Body of pancreas (tissue), 4 donors: ENCODE data around the gene HOXA11. TPM values are rescaled to one million over a fixed set of nuclear protein-coding genes. Genes with fewer than 3 reads are reported as not detected.
A peak's percentile ranks its signal among the peaks of the same experiment; 100 is the strongest.

Experiments
- ATAC-seq: fragments of 150-250 bp; one replicate; pipeline ENCODE4 v1.9.1; 2016
- DNase-seq, 4 donors: peaks; one replicate each; pipeline ENCODE4 v3.0.0-alpha.2; 2019
- H3K27ac ChIP-seq, 4 donors: fragments of 200-600 bp; sonication (generic); 1 replicate in 3 of 4; 2 replicates in 1 of 4; pipeline versions ENCODE4 v1.5.1 to v1.6.1; 2016 to 2019; ENCODE audit warnings: mild to moderate bottlenecking in 1 of 4, mixed read lengths in 1 of 4, moderate library complexity in 1 of 4
- H3K27me3 ChIP-seq, 2 donors: fragments of 200-600 bp; sonication (generic); one replicate each; pipeline ENCODE4 v1.6.0; 2016; ENCODE audit warnings: mild to moderate bottlenecking in 1 of 2
- H3K36me3 ChIP-seq, 2 donors: fragments of 200-600 bp; sonication (generic); replicated peaks in 1 of 2; 2 replicates each; pipeline ENCODE4 v1.5.1; 2016; ENCODE audit warnings: low read depth in 2 of 2; ENCODE audit not compliant: insufficient read depth in 1 of 2
- H3K4me1 ChIP-seq: fragments of 200-600 bp; sonication (generic); one replicate; pipeline ENCODE4 v1.6.0; 2016
- H3K4me3 ChIP-seq, 2 donors: fragments of 200-600 bp; sonication (generic); 1 replicate in 1 of 2; 2 replicates in 1 of 2; pipeline ENCODE4 v1.5.1; 2016 to 2019
- H3K9me3 ChIP-seq, 3 donors: fragments of 200-600 bp; sonication (generic); 1 replicate in 2 of 3; 2 replicates in 1 of 3; pipeline ENCODE4 v1.5.1; 2016
- CTCF ChIP-seq, 7 experiments: fragments of 450-650 bp in 4 of 7; fragments of 200-600 bp in 3 of 7; sonication (generic) in 3 of 7; IDR thresholded peaks; one replicate each; pipeline ENCODE4 v1.5.1; 2016 to 2019; ENCODE audit warnings: antibody characterized with exemption in 7 of 7
- POLR2A ChIP-seq, 3 donors: fragments of 450-650 bp; IDR thresholded peaks; one replicate each; pipeline ENCODE4 v1.6.1; 2016; ENCODE audit warnings: antibody characterized with exemption in 3 of 3, mild to moderate bottlenecking in 2 of 3
- WGBS, 2 donors: methylation state at CpG; one replicate each; pipeline ENCODE4 v1.1.5; 2017; 5-methylcytosine and 5-hydroxymethylcytosine counted together
- intact Hi-C: fragments of 100-400 bp; cut with DNase I; formaldehyde crosslinking; loops from one replicate; pipeline ENCODE4 v1.15.1; 2023
- total RNA-seq, 2 donors: library from RNA; depleted of rRNA; stranded (reverse); fragments of >200 nt; gene quantifications; one replicate each; pipeline ENCODE4 v1.1.0, GENCODE V29; 2016

Gene HOXA11
- total RNA-seq, 2 donors from 2014 or later = not detected

DNA sequence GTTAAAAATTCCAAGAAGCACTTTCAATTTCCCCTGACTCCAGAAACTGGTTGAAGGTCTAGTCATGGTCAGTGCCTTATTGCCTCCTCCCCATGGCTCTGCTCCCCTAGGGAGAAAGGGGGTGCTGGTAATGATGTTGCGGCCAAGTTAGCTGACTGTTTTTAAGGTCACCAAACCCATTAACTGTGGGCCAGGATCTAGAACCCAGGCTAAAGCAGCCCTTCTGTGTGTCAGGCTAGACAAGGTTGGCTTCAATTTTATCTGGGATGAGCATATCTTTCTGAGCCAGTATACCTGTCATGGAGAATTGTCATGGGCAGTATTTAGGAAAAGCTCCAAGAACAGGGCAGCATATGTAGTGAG lies 26.0 kb upstream of the HOXA11 start:
- intact Hi-C loops = no loop called here
- Histone ChIP-seq H3K4me3 (no peak overlapping the region), H3K36me3 (no peaks in the 10 kb centered on the region), H3K4me1 (peaks cover 19% of the 10 kb centered on the region), H3K27ac (no peak overlapping the region), H3K27me3 (peaks cover 0 to 48% of the 10 kb centered on the region in 2 donors), H3K9me3 (no peaks in the 10 kb centered on the region)
- ATAC-seq (no peak), DNase-seq (no peak)
- WGBS, 2 donors = 80 to 100% methylated on average over 1 of the region's 1 CpG
- TF ChIP-seq POLR2A (IDR thresholded peaks at IDR 0.05) (no peak), CTCF (IDR thresholded peaks at IDR 0.05) (no peak)

GRCh38 chr7:27210441-27211083 lies 25.5 kb upstream of the HOXA11 start:
- H3K4me1 ChIP-seq = peaks cover 24% of the 10 kb centered on the region
- no peaks in the 10 kb centered on the region for H3K9me3 ChIP-seq
- H3K27me3 ChIP-seq = peaks cover 0 to 53% of the 10 kb centered on the region in 2 donors
- H3K36me3 ChIP-seq = no peaks in the 10 kb centered on the region
- TF ChIP-seq CTCF (IDR thresholded peaks at IDR 0.05) (peak; percentile 15 to 57 (median 34)), POLR2A (IDR thresholded peaks at IDR 0.05) (no peak)
- H3K4me3 ChIP-seq = no peak overlapping the region
- intact Hi-C loops = no loop called here
- 5 to 9% methylated on average over 25 to 32 of the region's 32 CpGs for WGBS, 2 donors
- H3K27ac ChIP-seq = no peak overlapping the region
- ATAC-seq = peak; percentile 80
- DNase-seq = peak in 3 of 4 donors; percentile 38 to 56 (median 40)

DNA sequence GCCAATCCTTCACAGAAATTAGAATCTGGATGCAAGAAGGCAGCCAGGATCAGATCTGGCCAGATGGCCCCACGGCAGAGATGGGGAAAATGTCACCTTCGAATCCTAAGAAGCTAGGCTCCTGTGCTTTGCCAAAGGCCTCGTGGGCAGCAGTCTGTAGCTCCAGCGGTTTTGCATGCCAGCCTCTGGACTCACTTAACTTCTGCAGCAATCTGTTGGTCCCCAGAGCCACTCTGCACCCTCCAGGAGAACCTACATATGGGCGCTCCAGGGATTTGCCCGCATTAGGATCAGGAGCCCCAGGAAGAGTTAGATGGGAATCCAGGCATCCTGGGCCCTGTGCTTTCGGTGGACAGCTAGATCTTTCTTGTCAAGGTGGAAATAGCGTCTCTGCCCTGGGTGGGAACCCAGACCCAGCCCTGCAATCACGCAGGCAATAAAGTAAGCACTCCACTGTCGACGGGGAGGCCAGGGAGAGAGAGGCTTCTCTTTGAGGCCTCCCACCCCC lies 25.0 kb upstream of the HOXA11 start:
- Histone ChIP-seq H3K4me3 (no peak overlapping the region), H3K36me3 (no peaks in the 10 kb centered on the region), H3K27ac (no peak overlapping the region), H3K9me3 (no peaks in the 10 kb centered on the region), H3K27me3 (peaks cover 0 to 59% of the 10 kb centered on the region in 2 donors), H3K4me1 (peaks cover 30% of the 10 kb centered on the region)
- intact Hi-C loops = loop anchor here (10.0 kb wide), 1 partner anchor 865 kb away; no protein-coding TSS in a partner anchor
- DNase-seq (no peak), ATAC-seq (no peak)
- whole genome bisulfite sequencing, 2 donors = 34 to 69% methylated on average over 6 to 11 of the region's 11 CpGs
- TF ChIP-seq CTCF (IDR thresholded peaks at IDR 0.05) (no peak), POLR2A (IDR thresholded peaks at IDR 0.05) (no peak)

GRCh38 chr7:27208998-27209397 lies 24.0 kb upstream of the HOXA11 start:
- intact Hi-C loops = loop anchor here (10.0 kb wide), 1 partner anchor 866 kb away; no protein-coding TSS in a partner anchor
- H3K27me3 ChIP-seq = peaks cover 0 to 68% of the 10 kb centered on the region in 2 donors
- H3K36me3 ChIP-seq = no peaks in the 10 kb centered on the region
- TF ChIP-seq POLR2A (IDR thresholded peaks at IDR 0.05) = no peak
- TF ChIP-seq CTCF (IDR thresholded peaks at IDR 0.05) = no peak
- no peak for DNase-seq
- H3K4me1 ChIP-seq = peaks cover 34% of the 10 kb centered on the region
- no peak overlapping the region for H3K27ac ChIP-seq
- H3K4me3 ChIP-seq = no peak overlapping the region
- ATAC-seq = no peak
- 59 to 83% methylated on average over 4 of the region's 4 CpGs for WGBS, 2 donors
- H3K9me3 ChIP-seq = no peaks in the 10 kb centered on the region
